Stimulated activated CD4-positive, alpha-beta T cell treated with anti-CD3 and anti-CD28 coated beads, TNF-alpha, amount 100 ng/mL, for 48 hours (primary cell): ENCODE measurements around the gene RBPMS2.

ENCODE experiments used
- DNase-seq, 3 donors: peaks; one replicate each; pipeline ENCODE4 v3.0.0-alpha.2; 2020; ENCODE audit warnings: low read depth in 3 of 3

Gene RBPMS2

GRCh38 chr15:64691896-64692565 is 83.4 kb downstream of the RBPMS2 start:
- no peak for DNase-seq

GRCh38 chr15:64690578-64691296 is 84.7 kb downstream of the RBPMS2 start:
- no peak for DNase-seq

GRCh38 chr15:64690008-64690407 is 85.4 kb downstream of the RBPMS2 start:
- DNase-seq, result no peak
